HepG2 (cell line): Measurements from ENCODE around the gene OTOP2. TPM values are rescaled to one million over a fixed set of nuclear protein-coding genes. Genes with fewer than 3 reads are reported as not detected.

Experiments used
- ARID3A ChIP-seq: IDR thresholded peaks from 2 replicates; pipeline ENCODE4 v1.6.1; 2012; ENCODE audit warnings: low read depth, low read length, improper control_type of control experiment
- MXD1 ChIP-seq: sonication (generic); formaldehyde crosslinking; IDR thresholded peaks from 2 replicates; pipeline ENCODE4 v1.4.0; 2020; ENCODE audit warnings: mild to moderate bottlenecking, missing genetic modification reagents
- NCOA2 ChIP-seq: sonication (generic); formaldehyde crosslinking; IDR thresholded peaks from 2 replicates; pipeline ENCODE4 v1.8.0; 2022; ENCODE audit warnings: inconsistent platforms
- PHF20 ChIP-seq: sonication (generic); formaldehyde crosslinking; IDR thresholded peaks from 2 replicates; pipeline ENCODE4 v1.5.0; 2020; ENCODE audit warnings: mild to moderate bottlenecking, missing genetic modification reagents
- SP1 ChIP-seq, 2 experiments: fragments of 450-650 bp in 1 of 2; sonication (generic) in 1 of 2; formaldehyde crosslinking in 1 of 2; IDR thresholded peaks; 2 replicates each; pipeline versions ENCODE4 v1.4.0 to v1.6.1; 2016 to 2020; ENCODE audit warnings: missing genetic modification reagents in 1 of 2
- TFE3 ChIP-seq: IDR thresholded peaks from 2 replicates; pipeline ENCODE4 v1.6.1; 2016
- TMF1 ChIP-seq: sonication (generic); formaldehyde crosslinking; IDR thresholded peaks from 2 replicates; pipeline ENCODE4 v1.8.1; 2022; ENCODE audit warnings: low read depth, missing genetic modification reagents
- ZBTB39 ChIP-seq: sonication (generic); formaldehyde crosslinking; IDR thresholded peaks from 2 replicates; pipeline ENCODE4 v1.5.0; 2020; ENCODE audit warnings: missing genetic modification reagents
- ZFP91 ChIP-seq: sonication (generic); formaldehyde crosslinking; IDR thresholded peaks from 2 replicates; pipeline ENCODE4 v1.9.0; 2022; ENCODE audit warnings: missing genetic modification reagents, mild to moderate bottlenecking, borderline replicate concordance
- ZFX ChIP-seq: sonication (generic); formaldehyde crosslinking; IDR thresholded peaks from 2 replicates; pipeline ENCODE4 v1.4.0; 2020; ENCODE audit warnings: mild to moderate bottlenecking, low read depth, missing genetic modification reagents, moderate library complexity
- ZNF18 ChIP-seq: sonication (generic); formaldehyde crosslinking; IDR thresholded peaks from 2 replicates; pipeline ENCODE4 v1.8.0; 2022; ENCODE audit warnings: mild to moderate bottlenecking, missing genetic modification reagents; ENCODE audit not compliant: insufficient replicate concordance
- ZNF354B ChIP-seq: sonication (generic); formaldehyde crosslinking; IDR thresholded peaks from 2 replicates; pipeline ENCODE4 v1.8.0; 2022; ENCODE audit warnings: mild to moderate bottlenecking, missing genetic modification reagents
- ZNF557 ChIP-seq: sonication (generic); formaldehyde crosslinking; IDR thresholded peaks from 2 replicates; pipeline ENCODE4 v1.4.0; 2020; ENCODE audit warnings: missing genetic modification reagents
- ZNF574 ChIP-seq: sonication (generic); formaldehyde crosslinking; IDR thresholded peaks from 2 replicates; pipeline ENCODE4 v1.4.0; 2020; ENCODE audit warnings: missing genetic modification reagents
- ZNF670 ChIP-seq: sonication (generic); formaldehyde crosslinking; IDR thresholded peaks from 2 replicates; pipeline ENCODE4 v1.8.0; 2022; ENCODE audit warnings: mild to moderate bottlenecking, missing genetic modification reagents, borderline replicate concordance
- polyA plus RNA-seq, 8 experiments: library from polyadenylated mRNA; depleted of rRNA in 3 of 8; stranded (reverse) in 7 of 8; unstranded in 1 of 8; fragments of >200 nt; fragmentation: Illumina TruSeq in 4 of 8; extraction: Trizol in 4 of 8; gene quantifications; 2 replicates each; pipeline versions ENCODE4 v1.2.1 to v1.2.3, GENCODE V29; 2011 to 2016; ENCODE audit warnings: low read depth in 4 of 8, missing spikeins in 1 of 8, mixed read lengths in 1 of 8; ENCODE audit not compliant: insufficient read depth in 1 of 8
- total RNA-seq, 5 experiments: library from RNA; depleted of rRNA; stranded (reverse); fragments of >200 nt; fragmentation: Illumina TruSeq; extraction: Trizol; gene quantifications; 2 replicates each; pipeline ENCODE4 v1.2.3, GENCODE V29; 2016; ENCODE audit warnings: low read depth in 1 of 5

Gene OTOP2
- total and polyA plus RNA-seq, 2 of the 13 experiments (the other 11 are each of a cell fraction or from before 2014, with no cell fraction given), result not detected

GRCh38 chr17:74923538-74924249 is 379 bp upstream of the OTOP2 start (continued):
- TF ChIP-seq ARID3A (no peak), NCOA2 (CRISPR knock-in tag) (no peak), ZBTB39 (CRISPR knock-in tag) (0 out of 2 replicates have a peak, but pooled peaks have one; percentile 37), ZFP91 (peak; percentile 63), ZNF557 (no peak), SP1 (IDR thresholded peaks at IDR 0.05) (no peak), SP1 (CRISPR knock-in tag; IDR thresholded peaks at IDR 0.05) (no peak), ZNF18 (CRISPR knock-in tag) (peak; percentile 66), ZNF670 (CRISPR knock-in tag) (no peak), PHF20 (no peak), ZNF354B (CRISPR knock-in tag) (no peak), ZFX (CRISPR knock-in tag) (peak; percentile 59; the same call in 1 of the 2 replicates), TMF1 (0 out of 2 replicates have a peak, but pooled peaks have one; percentile 64), ZNF574 (0 out of 2 replicates have a peak, but pooled peaks have one; percentile 42), TFE3 (CRISPR knock-in tag) (0 out of 2 replicates have a peak, but pooled peaks have one; percentile 51), MXD1 (CRISPR knock-in tag) (no peak)
